H1 (cell line): ENCODE data around the gene TUBA4B. TPM values are rescaled to one million over a fixed set of nuclear protein-coding genes. Genes with fewer than 3 reads are reported as not detected.

Source experiments
- CHD7 ChIP-seq: fragments of 300-600 bp; sonication (generic); IDR thresholded peaks from 2 replicates; pipeline ENCODE4 v1.7.1; 2012; ENCODE audit warnings: low read length, moderate library complexity, mild to moderate bottlenecking, inconsistent platforms; ENCODE audit not compliant: insufficient replicate concordance
- polyA plus RNA-seq, 7 experiments: library from polyadenylated mRNA; depleted of rRNA in 3 of 7; stranded (reverse) in 5 of 7; unstranded in 2 of 7; fragments of >200 nt in 5 of 7; fragments of 200-250 nt in 2 of 7; gene quantifications; 1 replicate in 5 of 7; 2 replicates in 1 of 7; 4 replicates in 1 of 7; pipeline versions ENCODE4 v1.2.1 to v1.2.3, GENCODE V29; 2011 to 2013; ENCODE audit warnings: missing spikeins in 2 of 7, mixed read lengths in 2 of 7
- total RNA-seq: library from RNA; stranded (reverse); fragmentation: NEBNext Ultra II Directional; extraction: Animal tissue kit (Norgen Biotek cat#: 25700); gene quantifications from 2 replicates; pipeline ENCODE4 v1.2.1, GENCODE V29; 2021

The TUBA4B gene
- total and polyA plus RNA-seq, 2 of the 8 experiments (the other 6 are each of a cell fraction or from before 2014, with no cell fraction given) = 0.08 to 0.24 TPM

- TF ChIP-seq CHD7 = no peak
- TF ChIP-seq, all 59 proteins: peak for 0
These were observed 24.8 kb upstream of the TUBA4B start (continued) for GRCh38 chr2:219228041-219228910.
